GM18951 (cell line): ENCODE measurements around the gene LCOR.

Source experiments
- POLR2A ChIP-seq: IDR thresholded peaks from 4 replicates; pipeline ENCODE4 v1.6.1; 2011; ENCODE audit warnings: mild to moderate bottlenecking; ENCODE audit not compliant: insufficient read length, insufficient read depth; ENCODE audit errors: extremely low read depth
- in situ Hi-C: fragments of 300-500 bp; cut with MboI; formaldehyde crosslinking; loops from one replicate; pipeline ENCODE4 v1.12.0; 2022; ENCODE audit warnings: low sequenced_read_pairs, mixed read lengths, inconsistent platforms; ENCODE audit not compliant: unreplicated experiment

The LCOR gene

DNA sequence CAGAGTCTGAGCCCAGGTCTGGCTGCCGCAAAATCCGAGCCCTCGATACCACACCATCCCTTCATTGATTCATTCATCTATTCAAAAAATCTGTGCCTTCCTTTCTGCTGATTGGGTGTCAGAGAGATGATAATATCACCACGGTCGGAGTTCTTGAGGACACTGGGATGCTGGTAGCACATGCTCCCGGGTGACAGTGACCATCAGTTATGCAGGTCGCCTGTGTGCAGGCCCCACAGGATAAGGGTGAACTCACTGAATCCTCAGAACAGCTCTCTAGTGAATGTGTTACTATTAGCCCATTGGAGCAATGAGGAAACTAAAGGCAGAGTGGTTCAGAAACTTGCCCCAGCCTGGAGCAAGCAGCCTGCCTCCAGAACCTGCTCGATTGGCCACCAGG lies 208.6 kb downstream of the LCOR start:
- TF ChIP-seq POLR2A: no peak
- in situ Hi-C loops: no loop called here

DNA sequence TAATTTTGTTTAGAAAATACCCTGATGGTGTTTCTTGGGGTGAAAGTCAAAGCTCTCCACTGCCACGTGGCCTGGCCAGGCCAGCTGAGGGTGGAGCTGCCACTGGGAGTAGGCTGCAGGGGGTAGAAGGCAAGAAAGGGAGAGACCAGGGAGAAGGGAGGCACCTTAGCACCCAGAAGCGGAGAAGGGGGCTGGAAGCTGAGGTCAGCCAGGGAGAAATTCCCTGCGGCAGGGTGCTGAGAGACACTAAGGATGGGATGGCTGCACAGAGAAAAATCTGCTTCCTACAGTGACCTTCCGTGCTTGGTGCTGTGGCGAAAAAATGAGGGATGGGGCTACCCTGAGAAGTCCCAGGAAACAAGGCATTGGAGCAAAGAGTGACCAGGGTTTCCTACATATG lies 210.0 kb downstream of the LCOR start:
- in situ Hi-C loops: no loop called here
- TF ChIP-seq POLR2A: no peak

DNA sequence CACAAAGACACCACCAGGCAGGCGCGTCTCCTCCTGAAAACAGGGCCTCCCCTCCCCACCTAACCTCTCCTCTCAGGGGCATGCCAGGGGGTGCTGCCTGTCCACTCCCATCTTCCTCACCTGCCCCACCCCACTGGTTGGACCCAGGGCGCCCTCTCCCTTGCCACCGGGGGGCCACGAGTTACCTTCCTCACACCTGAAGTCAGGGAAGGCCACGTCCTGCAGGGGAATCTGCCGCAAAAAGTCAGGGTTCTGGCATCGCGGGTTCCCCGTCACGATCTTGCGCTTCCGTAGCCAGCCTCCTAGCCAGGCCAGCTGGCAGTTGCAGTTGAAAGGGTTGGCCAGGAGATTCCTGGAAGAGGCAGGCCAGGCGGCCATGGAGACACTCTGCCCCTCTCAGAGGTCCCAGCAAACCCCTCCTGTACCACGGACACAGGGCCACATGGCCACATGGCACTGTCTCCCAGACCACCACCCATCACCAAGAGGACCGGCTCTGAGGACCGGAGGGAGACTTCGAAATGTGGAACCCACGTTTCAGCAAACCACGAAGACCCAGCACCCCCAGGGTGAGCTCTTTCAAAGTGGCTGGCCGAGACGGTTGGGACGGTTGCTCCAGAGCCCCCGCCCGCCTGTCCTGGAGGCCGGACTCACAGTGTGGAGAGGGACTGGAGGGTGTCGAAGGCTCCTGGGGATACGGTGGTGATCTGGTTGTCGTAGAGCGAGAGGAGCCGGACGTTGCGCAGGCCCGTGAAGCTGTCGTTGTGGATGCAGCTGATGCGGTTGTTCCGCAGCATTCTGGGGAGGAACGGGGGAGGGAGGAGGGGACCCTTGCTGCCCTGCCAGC lies 210.8 kb downstream of the LCOR start:
- TF ChIP-seq POLR2A: no peak
- in situ Hi-C loops: no loop called here

DNA sequence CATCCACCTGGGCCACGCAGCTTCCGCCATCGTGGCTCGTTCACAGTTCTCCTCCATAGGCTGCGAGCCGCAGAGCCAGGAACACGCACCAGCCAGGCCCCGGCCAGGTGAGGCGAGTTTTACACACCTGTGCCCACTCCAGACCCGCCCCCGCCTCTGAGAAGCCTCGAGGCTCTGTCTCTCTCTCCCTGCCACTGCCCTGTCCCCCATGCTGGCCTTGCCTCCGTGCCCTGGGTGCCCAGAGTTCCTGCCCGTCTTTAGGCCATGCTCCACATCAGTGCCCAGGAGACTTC lies 211.4 kb downstream of the LCOR start:
- TF ChIP-seq POLR2A: no peak
- in situ Hi-C loops: no loop called here
